HEK293 (cell line): ENCODE results near the gene C3orf33.
"Not testable (repeated sequence)": the region's sequence is repeated elsewhere in the genome, so short reads cannot be mapped to it uniquely, and the experiment has no call there.

Source experiments
- ATF2 ChIP-seq: fragments of 450-650 bp; formaldehyde crosslinking; IDR thresholded peaks from 2 replicates; pipeline ENCODE4 v1.5.1; 2016; ENCODE audit warnings: missing biosample characterization, missing genetic modification characterization, low read depth
- CTCF ChIP-seq: fragments of 450-650 bp; formaldehyde crosslinking; IDR thresholded peaks from 2 replicates; pipeline ENCODE4 v1.5.1; 2016; ENCODE audit warnings: missing biosample characterization, missing genetic modification characterization
- GFI1B ChIP-seq: fragments of 450-650 bp; formaldehyde crosslinking; IDR thresholded peaks from 2 replicates; pipeline ENCODE4 v1.5.1; 2016; ENCODE audit warnings: missing biosample characterization, missing genetic modification characterization
- ZBTB26 ChIP-seq: fragments of 450-650 bp; formaldehyde crosslinking; optimal IDR thresholded peaks from 2 replicates; pipeline ENCODE3; 2016; ENCODE audit warnings: missing biosample characterization, mild to moderate bottlenecking, missing genetic modification characterization
- ZNF174 ChIP-seq: fragments of 450-650 bp; formaldehyde crosslinking; IDR thresholded peaks from 2 replicates; pipeline ENCODE4 v1.5.0; 2017; ENCODE audit warnings: missing biosample characterization, mild to moderate bottlenecking, missing genetic modification characterization
- ZNF280D ChIP-seq: fragments of 450-650 bp; formaldehyde crosslinking; IDR thresholded peaks from 2 replicates; pipeline ENCODE4 v1.5.1; 2016; ENCODE audit warnings: missing biosample characterization, missing genetic modification characterization
- ZNF37A ChIP-seq: fragments of 450-650 bp; IDR thresholded peaks from 2 replicates; pipeline ENCODE4 v1.5.1; 2018; ENCODE audit warnings: missing biosample characterization, missing genetic modification characterization
- ZNF398 ChIP-seq: fragments of 450-650 bp; formaldehyde crosslinking; IDR thresholded peaks from 2 replicates; pipeline ENCODE4 v1.5.1; 2017; ENCODE audit warnings: missing biosample characterization, missing genetic modification characterization
- ZNF488 ChIP-seq: fragments of 450-650 bp; formaldehyde crosslinking; IDR thresholded peaks from 2 replicates; pipeline ENCODE4 v1.5.1; 2016; ENCODE audit warnings: missing biosample characterization, missing genetic modification characterization
- ZNF701 ChIP-seq: fragments of 450-650 bp; formaldehyde crosslinking; IDR thresholded peaks from 2 replicates; pipeline ENCODE4 v1.5.1; 2016; ENCODE audit warnings: missing biosample characterization, missing genetic modification characterization

- not testable (repeated sequence) for TF ChIP-seq CTCF (tag by site-specific recombination); ZBTB26 (tag by site-specific recombination); ZNF701 (tag by site-specific recombination); ZNF37A (tag by site-specific recombination); ZNF280D (tag by site-specific recombination); ZNF398; ZNF174 (tag by site-specific recombination); ZNF488; ATF2 (tag by site-specific recombination); GFI1B (tag by site-specific recombination)
These were observed 7.1 kb upstream of the C3orf33 start for GRCh38 chr3:155813224-155813623.
